Activated naive CD4-positive, alpha-beta T cell treated with anti-CD3 and anti-CD28 coated beads, Interleukin-2, amount 50 U/mL, for 72 hours (primary cell): ENCODE results near the gene PRR19. TPM values are rescaled to one million over a fixed set of nuclear protein-coding genes. Genes with fewer than 3 reads are reported as not detected.
"Not testable (repeated sequence)": the region's sequence is repeated elsewhere in the genome, so short reads cannot be mapped to it uniquely, and the experiment has no call there.

Source experiments
- ATAC-seq, 2 donors: fragments of 150-1000 bp; cut with Tn5 transposase; 2 replicates each; pipeline ENCODE4 v1.10.0; 2021; ENCODE audit warnings: mild to moderate bottlenecking in 2 of 2, moderate library complexity in 2 of 2
- DNase-seq, 2 donors: peaks; one replicate each; pipeline ENCODE4 v3.0.0; 2021 to 2022; ENCODE audit warnings: low spot score in 2 of 2
- H3K27ac Mint-ChIP-seq, 2 donors: one replicate each; pipeline ENCODE4 v1.8.0; 2022; ENCODE audit warnings: mild to moderate bottlenecking in 2 of 2, mixed read lengths in 2 of 2
- H3K36me3 Mint-ChIP-seq, 2 donors: one replicate each; pipeline ENCODE4 v1.8.0; 2022; ENCODE audit warnings: mixed read lengths in 2 of 2
- H3K9me3 Mint-ChIP-seq, 2 donors: one replicate each; pipeline ENCODE4 v1.8.0; 2022; ENCODE audit warnings: mixed read lengths in 2 of 2
- total RNA-seq, 2 donors: library from RNA; stranded (reverse); gene quantifications; one replicate each; pipeline ENCODE4 v1.2.3, GENCODE V29; 2022

The PRR19 gene
- total RNA-seq, 2 donors from 2014 or later = 0.93 to 1.6 TPM

GRCh38 chr19:42324655-42325307 is 22.8 kb downstream of the PRR19 start:
- Mint-ChIP-seq H3K36me3 (peaks cover 5% of the 10 kb centered on the region in 2 donors), H3K27ac (peak overlapping the region; percentile 56 to 75), H3K9me3 (no peaks in the 10 kb centered on the region)
- DNase-seq (no peak), ATAC-seq (no peak)

- H3K9me3 Mint-ChIP-seq = no peaks in the 10 kb centered on the region
Measured at GRCh38 chr19:42325308-42325895, 23.5 kb downstream of the PRR19 start, which contains the start of gene MEGF8. Gene MEGF8, plus strand, starts transcription at chr19:42325635. Its CDS starts 609 bp downstream, at chr19:42326244.

GRCh38 chr19:42325896-42326771 is 24.2 kb downstream of the PRR19 start:
- Mint-ChIP-seq H3K36me3 (peaks cover 5% of the 10 kb centered on the region in 2 donors), H3K27ac (peak overlapping the region in 1 of 2 donors; percentile 56), H3K9me3 (no peaks in the 10 kb centered on the region)
- DNase-seq (peak in 1 of 2 donors; percentile 39), ATAC-seq (peak; percentile 19 to 22)

More at GRCh38 chr19:42325308-42325895, 23.5 kb downstream of the PRR19 start, which contains the start of gene MEGF8:
- Mint-ChIP-seq H3K27ac (peak within 1 kb of the TSS; percentile 56 to 75), H3K36me3 (peaks cover 5% of the 10 kb centered on the region in 2 donors)
- peak; percentile 95 to 96 for ATAC-seq
- peak; percentile 97 to 98 for DNase-seq

- Mint-ChIP-seq H3K9me3 (no peaks in the 10 kb centered on the region), H3K27ac (no peak overlapping the region), H3K36me3 (peaks cover 5% of the 10 kb centered on the region in 2 donors)
- DNase-seq (no peak), ATAC-seq (no peak)
Measured at GRCh38 chr19:42326969-42327368, 25.0 kb downstream of the PRR19 start.

- no peak for ATAC-seq
- no peaks in the 10 kb centered on the region for H3K9me3 Mint-ChIP-seq
- peaks cover 5% of the 10 kb centered on the region in 2 donors for H3K36me3 Mint-ChIP-seq
- H3K27ac Mint-ChIP-seq = no peak overlapping the region
- DNase-seq = no peak
Measured at GRCh38 chr19:42327381-42327780, 25.4 kb downstream of the PRR19 start.

GRCh38 chr19:42328106-42328505 is 26.2 kb downstream of the PRR19 start:
- H3K9me3 Mint-ChIP-seq = no peaks in the 10 kb centered on the region
- H3K27ac Mint-ChIP-seq = no peak overlapping the region
- DNase-seq (no peak), ATAC-seq (no peak)
- peaks cover 5% of the 10 kb centered on the region in 2 donors for H3K36me3 Mint-ChIP-seq

GRCh38 chr19:42328854-42329253 is 26.9 kb downstream of the PRR19 start:
- peak overlapping the region in 1 of 2 donors; percentile 32 for H3K27ac Mint-ChIP-seq
- peaks cover 5% of the 10 kb centered on the region in 2 donors for H3K36me3 Mint-ChIP-seq
- no peak for ATAC-seq
- H3K9me3 Mint-ChIP-seq = no peaks in the 10 kb centered on the region
- DNase-seq = no peak

GRCh38 chr19:42330241-42330711 is 28.3 kb downstream of the PRR19 start:
- DNase-seq = no peak
- no peaks in the 10 kb centered on the region for H3K9me3 Mint-ChIP-seq
- peak overlapping the region in 1 of 2 donors; percentile 7 for H3K27ac Mint-ChIP-seq

GRCh38 chr19:42331333-42331732 is 29.4 kb downstream of the PRR19 start:
- not testable (repeated sequence) for DNase-seq, H3K27ac Mint-ChIP-seq, ATAC-seq, H3K9me3 Mint-ChIP-seq, H3K36me3 Mint-ChIP-seq

More at GRCh38 chr19:42330241-42330711, 28.3 kb downstream of the PRR19 start:
- no peaks in the 10 kb centered on the region for H3K36me3 Mint-ChIP-seq
- no peak for ATAC-seq

- H3K27ac Mint-ChIP-seq = no peak overlapping the region
- ATAC-seq (no peak), DNase-seq (no peak)
- no peaks in the 10 kb centered on the region for H3K9me3 Mint-ChIP-seq
- H3K36me3 Mint-ChIP-seq = no peaks in the 10 kb centered on the region
Measured at GRCh38 chr19:42332059-42332458, 30.1 kb downstream of the PRR19 start.

GRCh38 chr19:42333018-42333417 is 31.1 kb downstream of the PRR19 start:
- DNase-seq = no peak
- no peaks in the 10 kb centered on the region for H3K9me3 Mint-ChIP-seq
- no peak for ATAC-seq
- no peaks in the 10 kb centered on the region for H3K36me3 Mint-ChIP-seq
- H3K27ac Mint-ChIP-seq = peak overlapping the region in 1 of 2 donors; percentile 27

GRCh38 chr19:42333975-42334696 is 32.2 kb downstream of the PRR19 start:
- H3K27ac Mint-ChIP-seq = peak overlapping the region in 1 of 2 donors; percentile 27
- H3K9me3 Mint-ChIP-seq = no peaks in the 10 kb centered on the region
- DNase-seq (no peak), ATAC-seq (no peak)
- H3K36me3 Mint-ChIP-seq = no peaks in the 10 kb centered on the region

- ATAC-seq (no peak), DNase-seq (no peak)
- Mint-ChIP-seq H3K9me3 (no peaks in the 10 kb centered on the region), H3K27ac (no peak overlapping the region), H3K36me3 (no peaks in the 10 kb centered on the region)
Measured at GRCh38 chr19:42334697-42335373, 32.9 kb downstream of the PRR19 start.

- Mint-ChIP-seq H3K27ac (no peak overlapping the region), H3K36me3 (no peaks in the 10 kb centered on the region), H3K9me3 (no peaks in the 10 kb centered on the region)
- ATAC-seq = no peak
- DNase-seq = no peak
Measured at GRCh38 chr19:42335374-42335936, 33.5 kb downstream of the PRR19 start.

GRCh38 chr19:42335971-42336370 is 34.0 kb downstream of the PRR19 start:
- Mint-ChIP-seq H3K9me3 (no peaks in the 10 kb centered on the region), H3K36me3 (no peaks in the 10 kb centered on the region), H3K27ac (no peak overlapping the region)
- DNase-seq (no peak), ATAC-seq (no peak)
